Fibroblast of lung (primary cell): Measurements from ENCODE around the gene ANO6. TPM values are rescaled to one million over a fixed set of nuclear protein-coding genes. Genes with fewer than 3 reads are reported as not detected.

Experiments
- DNase-seq, 2 donors: peaks; one replicate each; pipeline versions ENCODE4 v3.0.0 to v3.0.0-alpha.2; 2010; ENCODE audit warnings: low read depth in 2 of 2
- H2AFZ ChIP-seq: 2 replicates; pipeline ENCODE4 v1.5.1; 2012; ENCODE audit warnings: low read length, control low read depth, inconsistent platforms
- H3K27ac ChIP-seq: 2 replicates; pipeline ENCODE4 v1.5.1; 2011; ENCODE audit warnings: low read length, control low read depth; ENCODE audit not compliant: insufficient read depth
- H3K27me3 ChIP-seq: 2 replicates; pipeline ENCODE4 v1.5.1; 2011; ENCODE audit warnings: mild to moderate bottlenecking, low read length; ENCODE audit not compliant: control insufficient read depth, insufficient read depth
- H3K36me3 ChIP-seq: 2 replicates; pipeline ENCODE4 v1.5.1; 2011; ENCODE audit warnings: low read length; ENCODE audit not compliant: control insufficient read depth, insufficient read depth
- H3K4me1 ChIP-seq: 2 replicates; pipeline ENCODE4 v1.5.1; 2011; ENCODE audit warnings: low read length; ENCODE audit not compliant: control insufficient read depth, insufficient read depth; ENCODE audit errors: extremely low read depth
- H3K4me2 ChIP-seq: 2 replicates; pipeline ENCODE4 v1.5.1; 2011; ENCODE audit warnings: low read length, control low read depth; ENCODE audit not compliant: insufficient read depth; ENCODE audit errors: extremely low read depth
- H3K4me3 ChIP-seq, 4 experiments: fragments of 200-600 bp in 1 of 4; sonication (generic) in 1 of 4; replicated peaks in 1 of 4; 2 replicates each; pipeline ENCODE4 v1.5.1; 2011 to 2016; ENCODE audit warnings: low read length in 4 of 4, low read depth in 3 of 4, mild to moderate bottlenecking in 3 of 4, control low read depth in 2 of 4, inconsistent platforms in 1 of 4, mixed read lengths in 1 of 4; ENCODE audit not compliant: insufficient read depth in 1 of 4; ENCODE audit errors: control extremely low read depth in 1 of 4
- H3K79me2 ChIP-seq: 2 replicates; pipeline ENCODE4 v1.5.1; 2012; ENCODE audit warnings: mild to moderate bottlenecking, low read length, inconsistent platforms; ENCODE audit not compliant: control insufficient read depth, insufficient read depth
- H3K9ac ChIP-seq: 2 replicates; pipeline ENCODE4 v1.5.1; 2011; ENCODE audit warnings: mild to moderate bottlenecking, low read length, control low read depth; ENCODE audit not compliant: insufficient read depth
- H3K9me3 ChIP-seq: 2 replicates; pipeline ENCODE4 v1.5.1; 2012; ENCODE audit warnings: low read depth, low read length; ENCODE audit not compliant: control insufficient read depth, insufficient read depth
- H4K20me1 ChIP-seq: 2 replicates; pipeline ENCODE4 v1.5.1; 2011; ENCODE audit warnings: low read length; ENCODE audit not compliant: control insufficient read depth, insufficient read depth; ENCODE audit errors: extremely low read depth
- CTCF ChIP-seq, 2 donors: IDR thresholded peaks in 1 of 2; conservative IDR thresholded peaks in 1 of 2; 1 replicate in 1 of 2; 2 replicates in 1 of 2; pipeline ENCODE4 v1.5.1; 2011 to 2012; ENCODE audit warnings: low read length in 2 of 2, control low read depth in 1 of 2, inconsistent platforms in 1 of 2, low read depth in 1 of 2, mild to moderate bottlenecking in 1 of 2
- EZH2 ChIP-seq: IDR thresholded peaks from 2 replicates; pipeline ENCODE4 v1.5.1; 2012; ENCODE audit warnings: low read length, control low read depth, mild to moderate bottlenecking; ENCODE audit errors: missing control alignments
- polyA plus RNA-seq, 2 donors: library from polyadenylated mRNA; depleted of rRNA in 1 of 2; stranded (reverse) in 1 of 2; unstranded in 1 of 2; fragments of >200 nt; gene quantifications; 2 replicates each; pipeline ENCODE4 v1.2.1, GENCODE V29; 2011 to 2012; ENCODE audit warnings: missing spikeins in 1 of 2
- total RNA-seq: library from RNA; depleted of rRNA; stranded (reverse); fragments of >200 nt; gene quantifications from 2 replicates; pipeline ENCODE4 v1.2.1, GENCODE V29; 2014

The ANO6 gene
- total and polyA plus RNA-seq, 2 donors (not counting 1 experiment from before 2014, with no cell fraction given) = 59.1 to 69.1 TPM

- Histone ChIP-seq H3K27me3 (no peaks in the 10 kb centered on the region), H4K20me1 (no peaks in the 10 kb centered on the region), H3K9me3 (no peaks in the 10 kb centered on the region), H3K4me1 (peaks cover 6% of the 10 kb centered on the region), H3K9ac (no peak overlapping the region), H3K79me2 (no peaks in the 10 kb centered on the region), H3K36me3 (no peaks in the 10 kb centered on the region), H2AFZ (no peak overlapping the region), H3K27ac (no peak overlapping the region), H3K4me2 (no peak overlapping the region), H3K4me3 (no peak overlapping the region)
- TF ChIP-seq CTCF (conservative IDR thresholded peaks at IDR 0.05 in 1 of 2, IDR thresholded peaks at IDR 0.05 in 1 of 2; ENCODE audit: low read depth in 1 of 2, low read length in 2 of 2) (no peak), EZH2 (no peak)
- no peak for DNase-seq
Measured at GRCh38 chr12:45363903-45364302, 148.0 kb downstream of the ANO6 start.

GRCh38 chr12:45368841-45369489 is 153.1 kb downstream of the ANO6 start:
- peak overlapping the region; percentile 32 for H3K27ac ChIP-seq
- H3K9me3 ChIP-seq = no peaks in the 10 kb centered on the region
- TF ChIP-seq EZH2 = no peak
- TF ChIP-seq CTCF (conservative IDR thresholded peaks at IDR 0.05 in 1 of 2, IDR thresholded peaks at IDR 0.05 in 1 of 2; ENCODE audit: low read depth in 1 of 2, low read length in 2 of 2) = no peak
- peak; percentile 70 to 85 for DNase-seq
- H3K9ac ChIP-seq = no peak overlapping the region
- no peaks in the 10 kb centered on the region for H3K36me3 ChIP-seq
- H2AFZ ChIP-seq = no peak overlapping the region
- peaks cover 7% of the 10 kb centered on the region for H3K4me1 ChIP-seq
- H3K79me2 ChIP-seq = no peaks in the 10 kb centered on the region
- no peak overlapping the region for H3K4me3 ChIP-seq
- H3K4me2 ChIP-seq = peak overlapping the region; percentile 51
- no peaks in the 10 kb centered on the region for H3K27me3 ChIP-seq
- H4K20me1 ChIP-seq = no peaks in the 10 kb centered on the region

- no peak overlapping the region for H2AFZ ChIP-seq
- no peaks in the 10 kb centered on the region for H3K27me3 ChIP-seq
- DNase-seq = no peak
- no peaks in the 10 kb centered on the region for H3K9me3 ChIP-seq
- H3K9ac ChIP-seq = no peak overlapping the region
- no peak overlapping the region for H3K27ac ChIP-seq
- H3K4me2 ChIP-seq = no peak overlapping the region
- peaks cover 2% of the 10 kb centered on the region for H3K4me1 ChIP-seq
- TF ChIP-seq CTCF (conservative IDR thresholded peaks at IDR 0.05 in 1 of 2, IDR thresholded peaks at IDR 0.05 in 1 of 2; ENCODE audit: low read depth in 1 of 2, low read length in 2 of 2) = no peak
- no peak for TF ChIP-seq EZH2
- H3K4me3 ChIP-seq = no peak overlapping the region
- H3K79me2 ChIP-seq = no peaks in the 10 kb centered on the region
- H3K36me3 ChIP-seq = no peaks in the 10 kb centered on the region
- H4K20me1 ChIP-seq = no peaks in the 10 kb centered on the region
Measured at GRCh38 chr12:45377815-45378214, 161.9 kb downstream of the ANO6 start.
